HG02852 (cell line): Measurements from ENCODE around the gene SLC7A11.

Source experiments
- ATAC-seq: cut with Tn5 transposase; IDR thresholded peaks from one replicate; pipeline ENCODE4 v1.9.1; 2021; ENCODE audit warnings: mild to moderate bottlenecking, moderate library complexity; ENCODE audit not compliant: unreplicated experiment

SLC7A11 gene

GRCh38 chr4:138174981-138175794, 67.0 kb downstream of the SLC7A11 start:
- ATAC-seq: no peak

DNA sequence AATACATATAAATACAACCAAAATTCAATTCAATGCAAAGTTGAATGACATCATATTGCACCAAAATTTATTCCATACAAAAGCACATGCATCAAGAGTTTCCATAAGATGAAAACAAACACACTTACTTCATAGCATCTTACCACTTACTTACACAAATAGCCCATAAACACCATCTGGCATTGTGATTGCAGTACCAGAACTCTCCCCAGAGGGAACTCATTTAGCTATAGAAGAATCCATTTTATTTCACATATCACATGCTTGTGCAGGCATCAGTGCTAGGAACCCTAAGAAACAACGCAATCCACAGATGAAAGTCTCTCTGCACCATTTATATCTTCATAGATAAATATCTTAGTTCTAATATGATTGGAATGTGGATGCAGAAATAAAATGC, 77.9 kb downstream of the SLC7A11 start:
- ATAC-seq: no peak

- ATAC-seq: no peak
Measured at GRCh38 chr4:138163171-138163570, 79.0 kb downstream of the SLC7A11 start.

DNA sequence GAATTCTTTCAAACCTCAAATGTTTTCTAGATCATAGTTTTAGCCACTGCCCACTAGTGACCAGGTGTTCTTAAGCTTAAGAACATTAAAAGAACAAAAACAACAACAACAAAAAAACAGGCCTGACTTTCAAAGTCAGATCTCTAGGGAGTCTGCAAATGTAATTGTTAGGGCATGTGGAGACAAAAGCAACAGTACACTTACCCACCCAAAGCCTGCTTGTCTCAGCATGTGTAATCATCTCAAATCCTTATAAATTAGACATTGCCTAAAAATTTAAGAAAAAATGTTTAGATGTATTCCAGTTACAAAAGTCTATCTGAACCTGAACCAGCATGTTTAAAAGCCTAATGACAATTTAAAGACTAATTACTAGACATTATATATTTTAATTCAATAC, 79.9 kb downstream of the SLC7A11 start:
- no peak for ATAC-seq

GRCh38 chr4:138161351-138161750, 80.8 kb downstream of the SLC7A11 start:
- ATAC-seq: no peak

GRCh38 chr4:138158746-138159297, 83.3 kb downstream of the SLC7A11 start:
- no peak for ATAC-seq

DNA sequence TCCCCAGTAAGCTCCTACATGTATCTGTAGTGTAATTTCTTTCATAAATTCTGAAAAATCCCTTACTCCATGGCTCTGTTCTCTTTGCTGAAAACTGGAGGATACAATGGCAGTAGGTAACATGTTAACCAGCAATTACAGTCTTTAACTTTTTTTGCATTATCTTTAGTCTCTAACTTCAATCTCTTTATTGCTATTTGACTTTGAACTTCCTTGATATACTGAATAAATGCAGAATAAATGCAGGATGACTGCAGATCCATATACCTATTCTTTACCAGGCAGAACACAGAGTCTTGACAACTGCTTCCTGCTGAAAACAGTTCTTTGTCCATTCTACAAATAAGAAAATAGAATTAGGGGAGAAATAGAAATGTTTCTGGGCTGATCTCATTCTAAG, 101.3 kb downstream of the SLC7A11 start:
- no peak for ATAC-seq

DNA sequence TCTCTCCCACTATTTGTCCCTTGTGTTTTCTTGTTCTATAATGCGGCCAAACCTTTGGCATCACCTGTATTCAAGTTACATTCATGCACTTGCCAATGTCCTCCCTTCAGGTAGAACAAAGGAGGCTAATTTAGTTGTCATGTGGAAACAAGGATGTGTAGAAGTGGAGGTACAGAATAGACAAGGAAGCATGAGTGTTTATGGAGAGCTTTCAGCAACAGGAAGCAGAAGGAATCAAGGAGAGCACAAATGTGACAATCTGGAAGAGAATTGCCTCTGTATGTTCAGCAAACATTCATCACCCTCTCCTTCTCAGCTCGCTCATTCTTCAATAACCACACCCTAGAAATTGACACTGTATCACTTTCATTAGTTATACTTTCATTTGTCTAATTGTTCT, 103.4 kb downstream of the SLC7A11 start:
- ATAC-seq: no peak

DNA sequence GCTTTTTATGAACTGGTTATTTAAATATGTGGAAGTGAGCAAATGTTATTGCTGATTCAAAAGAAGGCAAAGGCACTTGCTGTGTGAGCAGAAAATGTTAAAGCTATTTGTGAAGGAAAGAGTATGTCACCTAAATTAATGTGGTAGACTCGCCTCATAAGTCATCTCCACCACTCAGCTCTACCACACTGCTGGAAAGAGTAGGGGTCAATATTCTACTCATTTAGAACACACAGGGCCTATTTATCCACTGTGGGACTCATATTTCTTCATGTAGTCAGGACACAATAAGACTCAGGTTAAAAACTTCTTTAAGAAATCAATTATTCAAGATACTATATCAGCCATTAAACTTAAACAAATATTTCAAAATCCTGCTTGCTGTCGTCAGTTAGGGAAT, 106.5 kb downstream of the SLC7A11 start:
- ATAC-seq: no peak

GRCh38 chr4:138118270-138118669, 123.9 kb downstream of the SLC7A11 start:
- ATAC-seq: no peak

- no peak for ATAC-seq
Measured at GRCh38 chr4:138115053-138115452, 127.1 kb downstream of the SLC7A11 start.

DNA sequence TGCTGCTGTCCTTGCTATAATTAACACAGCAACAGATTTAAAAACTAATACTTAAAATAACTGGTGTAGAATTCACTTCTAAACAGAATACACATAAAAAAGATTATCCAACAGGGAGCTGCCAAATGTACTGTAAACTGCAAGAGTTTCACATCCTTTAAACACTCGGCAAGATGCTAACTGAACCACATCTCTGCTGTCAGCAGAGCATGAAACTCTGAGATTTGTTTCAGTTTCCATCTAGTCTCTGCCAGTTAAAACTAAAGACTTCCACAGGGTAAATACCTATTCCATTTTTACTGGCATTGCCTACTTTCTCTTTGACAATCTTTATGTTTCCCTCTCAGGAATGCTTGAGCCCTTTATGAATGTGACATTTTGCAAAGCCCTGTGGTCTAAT, 127.7 kb downstream of the SLC7A11 start:
- ATAC-seq: peak; percentile 98
